Right lobe of liver (tissue), 6 donors: ENCODE measurements around the gene GOT1. TPM values are rescaled to one million over a fixed set of nuclear protein-coding genes. Genes with fewer than 3 reads are reported as not detected.

Experiments used
- ATAC-seq, 4 donors: fragments of 200-7000 bp; cut with Tn5 transposase; one replicate each; pipeline ENCODE4 v1.9.1; 2020; ENCODE audit warnings: mild to moderate bottlenecking in 4 of 4, moderate library complexity in 4 of 4
- DNase-seq, 3 donors: peaks; one replicate each; pipeline ENCODE4 v3.0.0-alpha.2; 2020
- H3K27ac ChIP-seq, 3 donors: fragments of 200-600 bp; one replicate each; pipeline ENCODE4 v1.8.0; 2022
- H3K27me3 ChIP-seq, 2 donors: fragments of 200-600 bp; one replicate each; pipeline ENCODE4 v1.8.0; 2022
- H3K36me3 ChIP-seq, 4 donors: fragments of 200-600 bp; sonication (generic) in 1 of 4; one replicate each; pipeline versions ENCODE4 v1.5.1 to v1.8.0; 2017 to 2022; ENCODE audit warnings: control low read depth in 1 of 4
- H3K4me1 ChIP-seq, 4 donors: fragments of 200-600 bp; sonication (generic) in 1 of 4; one replicate each; pipeline versions ENCODE4 v1.5.1 to v1.8.0; 2017 to 2022; ENCODE audit warnings: control low read depth in 1 of 4
- H3K4me3 ChIP-seq, 3 donors: fragments of 200-600 bp; one replicate each; pipeline ENCODE4 v1.8.0; 2022
- H3K9me3 ChIP-seq, 4 donors: fragments of 200-600 bp; sonication (generic) in 1 of 4; one replicate each; pipeline versions ENCODE4 v1.5.1 to v1.8.0; 2017 to 2022; ENCODE audit warnings: control low read depth in 1 of 4
- CTCF ChIP-seq, 4 donors: fragments of 200-600 bp in 3 of 4; fragments of 450-650 bp in 1 of 4; IDR thresholded peaks; one replicate each; pipeline versions ENCODE4 v1.5.1 to v1.8.0; 2016 to 2022; ENCODE audit warnings: antibody characterized with exemption in 4 of 4, mild to moderate bottlenecking in 2 of 4
- POLR2A ChIP-seq: fragments of 450-650 bp; IDR thresholded peaks from one replicate; pipeline ENCODE4 v1.6.1; 2017; ENCODE audit warnings: antibody characterized with exemption, mild to moderate bottlenecking
- WGBS: methylation state at CpG from one replicate; pipeline ENCODE4 v1.1.6; 2018; ENCODE audit warnings: low coverage, low lambda C conversion rate; ENCODE audit not compliant: insufficient coverage; ENCODE audit errors: missing lambda C conversion rate; 5-methylcytosine and 5-hydroxymethylcytosine counted together
- intact Hi-C, 2 donors: fragments of 100-400 bp; cut with DNase I; formaldehyde crosslinking; loops; one replicate each; pipeline versions ENCODE4 v1.11.2 to v1.14.1; 2022
- total RNA-seq, 6 experiments: library from RNA; depleted of rRNA in 2 of 6; stranded (reverse); fragments of >200 nt in 2 of 6; fragmentation: NEBNext Ultra II Directional in 3 of 6; extraction: Animal tissue kit (Norgen Biotek cat#: 25700) in 3 of 6; gene quantifications; one replicate each; pipeline versions ENCODE4 v1.1.0 to v1.2.4, GENCODE V29; 2016 to 2023
- donor health status: DM: no; HTN: yes; CAD: no.
- donor health status: DM: no; HTN: no; CAD: no.
- donor health status: DM: no; HTN: no; CAD: no.
- donor health status: DM: no; HTN: yes; CAD: no.
- donor health status: DM: no; HTN: yes; CAD: no.

The GOT1 gene
- total RNA-seq, 6 experiments from 2014 or later = 118 to 356 (median 173) TPM

DNA sequence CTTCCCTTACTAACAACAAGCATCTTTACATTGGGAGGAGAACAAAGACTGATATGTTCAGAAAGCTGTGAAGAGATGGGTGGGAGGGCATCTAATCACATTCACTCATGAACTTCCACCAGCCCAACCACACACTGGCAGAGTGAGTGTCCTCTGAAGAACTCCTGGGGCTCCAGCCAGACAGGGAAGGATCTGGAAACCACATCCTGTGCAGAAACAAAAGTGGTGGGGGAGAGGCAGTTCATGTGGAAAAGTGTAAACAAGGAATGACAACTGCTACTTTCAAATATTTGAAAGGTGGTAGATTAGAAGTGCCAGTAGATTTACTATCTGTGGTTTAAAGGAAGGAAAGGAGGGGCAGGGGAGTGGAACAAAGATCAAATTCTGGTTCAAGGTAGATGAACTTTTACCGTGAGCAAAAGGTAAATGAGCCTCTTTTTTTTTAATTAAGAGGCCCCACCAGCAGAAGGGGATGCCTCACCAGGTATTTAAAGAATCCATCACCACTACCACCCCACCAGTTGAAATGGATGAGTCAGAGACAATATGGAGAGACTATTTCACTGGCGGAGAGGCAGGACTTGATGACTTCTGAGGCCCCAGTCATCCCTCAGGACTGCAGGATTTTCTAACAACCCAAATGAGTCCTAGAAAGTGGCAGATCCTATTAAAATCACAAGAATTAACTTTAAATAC is 34.5 kb downstream of the GOT1 start:
- Histone ChIP-seq H3K4me1 (peaks cover 0 to 49% (median 16%) of the 10 kb centered on the region in 4 donors), H3K27me3 (no peaks in the 10 kb centered on the region), H3K9me3 (no peaks in the 10 kb centered on the region), H3K4me3 (no peak overlapping the region), H3K27ac (peak overlapping the region in 2 of 3 donors; percentile 52 to 68), H3K36me3 (peaks cover 0 to 37% (median 17%) of the 10 kb centered on the region in 4 donors)
- intact Hi-C loops = loop anchor here in 1 of 2 donors (10.0 kb wide), 1 partner anchor 219 kb away; no protein-coding TSS in a partner anchor
- ATAC-seq (peak; percentile 31 to 70 (median 58)), DNase-seq (peak in 2 of 3 donors; percentile 53 to 74)
- 50% methylated on average over 2 of the region's 2 CpGs for WGBS
- TF ChIP-seq CTCF (IDR thresholded peaks at IDR 0.05) (no peak), POLR2A (no peak)

DNA sequence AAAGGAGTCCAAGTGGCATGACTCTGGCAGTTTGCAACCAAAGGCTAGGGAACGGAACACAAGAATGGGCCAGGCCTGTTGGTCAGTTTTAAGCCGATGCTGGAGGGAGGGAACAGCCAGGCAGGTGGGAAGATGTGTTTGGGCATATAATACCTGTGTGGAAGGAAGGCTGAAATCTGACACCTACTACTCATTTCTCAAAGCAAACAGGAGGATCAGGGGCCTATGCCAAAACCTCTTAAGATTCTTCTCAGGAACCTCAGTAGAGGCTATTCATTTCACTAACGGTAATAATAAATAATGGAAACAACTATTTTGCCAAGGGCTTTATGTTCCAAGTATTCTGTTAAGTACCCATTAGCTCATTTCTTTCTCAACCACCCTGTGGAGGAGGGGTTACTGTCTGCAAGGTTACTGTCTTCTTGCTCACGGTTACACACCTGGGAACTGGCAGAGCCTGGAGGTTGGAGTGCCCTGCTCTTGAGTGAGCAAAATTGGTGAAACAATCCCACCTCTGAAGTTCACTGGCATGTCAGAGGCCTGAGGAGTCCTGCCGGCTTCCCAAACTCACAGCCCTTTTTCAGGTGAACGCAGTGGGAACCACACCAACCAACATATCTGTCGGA is 35.5 kb downstream of the GOT1 start:
- H3K36me3 ChIP-seq = peaks cover 0 to 31% (median 11%) of the 10 kb centered on the region in 4 donors
- no peak overlapping the region for H3K4me3 ChIP-seq
- H3K9me3 ChIP-seq = no peaks in the 10 kb centered on the region
- no peaks in the 10 kb centered on the region for H3K27me3 ChIP-seq
- WGBS = 63% methylated on average over 5 of the region's 7 CpGs
- peak overlapping the region in 1 of 3 donors; percentile 68 for H3K27ac ChIP-seq
- no peak for DNase-seq
- TF ChIP-seq CTCF (IDR thresholded peaks at IDR 0.05) = no peak
- no peak for TF ChIP-seq POLR2A
- H3K4me1 ChIP-seq = peaks cover 0 to 39% (median 13%) of the 10 kb centered on the region in 4 donors
- intact Hi-C loops = loop anchor here in 1 of 2 donors (10.0 kb wide), 1 partner anchor 220 kb away; no protein-coding TSS in a partner anchor
- peak in 1 of 4 donors; percentile 6 for ATAC-seq

DNA sequence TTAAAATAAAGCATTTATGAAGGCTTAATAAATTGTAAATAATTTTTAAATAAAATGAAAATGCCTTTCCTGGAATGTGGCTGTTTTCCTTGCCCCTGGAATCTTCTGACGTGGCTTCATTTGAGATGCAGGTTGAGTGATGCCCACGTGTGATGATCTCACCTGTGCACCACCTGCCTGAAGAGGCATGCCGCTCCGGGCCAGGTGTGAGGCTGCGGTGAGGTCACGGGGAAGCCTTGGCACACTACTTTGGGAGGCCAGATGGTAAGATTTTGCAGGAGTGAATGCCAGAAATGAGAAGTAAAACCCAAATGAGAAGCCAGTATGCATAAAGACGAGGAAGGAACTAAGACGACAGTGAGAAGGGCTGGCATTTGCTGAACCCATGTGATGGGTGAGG is 36.2 kb downstream of the GOT1 start:
- peaks cover 0 to 33% (median 13%) of the 10 kb centered on the region in 4 donors for H3K4me1 ChIP-seq
- H3K4me3 ChIP-seq = no peak overlapping the region
- peaks cover 0 to 28% (median 9%) of the 10 kb centered on the region in 4 donors for H3K36me3 ChIP-seq
- TF ChIP-seq POLR2A (no peak), CTCF (IDR thresholded peaks at IDR 0.05) (no peak)
- H3K27me3 ChIP-seq = no peaks in the 10 kb centered on the region
- peak overlapping the region in 1 of 3 donors; percentile 68 for H3K27ac ChIP-seq
- WGBS = 69% methylated on average over 7 of the region's 8 CpGs
- DNase-seq (no peak), ATAC-seq (no peak)
- no peaks in the 10 kb centered on the region for H3K9me3 ChIP-seq
- intact Hi-C loops = loop anchor here in 1 of 2 donors (10.0 kb wide), 1 partner anchor 221 kb away; no protein-coding TSS in a partner anchor

DNA sequence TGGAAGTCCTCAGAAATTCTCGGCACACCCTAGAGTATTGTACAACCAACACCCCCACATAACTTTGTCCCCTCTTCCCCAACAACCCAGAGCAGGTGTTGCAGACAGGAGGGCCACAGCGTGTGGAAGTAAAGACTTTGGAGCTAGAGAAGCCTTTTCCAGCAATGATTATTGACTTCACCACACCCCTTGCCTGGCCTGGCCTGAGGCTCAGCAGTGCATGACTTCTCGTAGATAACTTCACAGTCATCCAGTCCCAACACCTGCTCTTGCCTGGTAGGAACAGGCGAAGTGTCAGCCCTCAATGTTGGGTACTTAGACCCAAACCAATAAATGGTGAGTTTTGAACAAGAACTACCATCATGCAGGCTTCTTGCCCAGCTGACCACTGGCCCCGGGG is 36.7 kb downstream of the GOT1 start:
- H3K4me1 ChIP-seq = peaks cover 0 to 33% (median 13%) of the 10 kb centered on the region in 4 donors
- H3K27me3 ChIP-seq = no peaks in the 10 kb centered on the region
- ATAC-seq (peak; percentile 7 to 19 (median 10)), DNase-seq (no peak)
- H3K36me3 ChIP-seq = peaks cover 0 to 22% (median 6%) of the 10 kb centered on the region in 4 donors
- peak overlapping the region in 1 of 3 donors; percentile 25 for H3K27ac ChIP-seq
- no peak for TF ChIP-seq CTCF (IDR thresholded peaks at IDR 0.05)
- no peak for TF ChIP-seq POLR2A
- intact Hi-C loops = loop anchor here in 1 of 2 donors (10.0 kb wide), 1 partner anchor 221 kb away; no protein-coding TSS in a partner anchor
- 58% methylated on average over 3 of the region's 5 CpGs for WGBS
- no peak overlapping the region for H3K4me3 ChIP-seq
- H3K9me3 ChIP-seq = no peaks in the 10 kb centered on the region
